ENCODE data around the gene FBXL7.

The FBXL7 gene

GRCh38 chr5:15585841-15586591 is 86.0 kb downstream of the FBXL7 start:
- no peak for DNase-seq

- DNase-seq = no peak
Observed at GRCh38 chr5:15587916-15588315, 87.9 kb downstream of the FBXL7 start.

GRCh38 chr5:15592728-15593127 is 92.7 kb downstream of the FBXL7 start:
- DNase-seq = no peak

DNA sequence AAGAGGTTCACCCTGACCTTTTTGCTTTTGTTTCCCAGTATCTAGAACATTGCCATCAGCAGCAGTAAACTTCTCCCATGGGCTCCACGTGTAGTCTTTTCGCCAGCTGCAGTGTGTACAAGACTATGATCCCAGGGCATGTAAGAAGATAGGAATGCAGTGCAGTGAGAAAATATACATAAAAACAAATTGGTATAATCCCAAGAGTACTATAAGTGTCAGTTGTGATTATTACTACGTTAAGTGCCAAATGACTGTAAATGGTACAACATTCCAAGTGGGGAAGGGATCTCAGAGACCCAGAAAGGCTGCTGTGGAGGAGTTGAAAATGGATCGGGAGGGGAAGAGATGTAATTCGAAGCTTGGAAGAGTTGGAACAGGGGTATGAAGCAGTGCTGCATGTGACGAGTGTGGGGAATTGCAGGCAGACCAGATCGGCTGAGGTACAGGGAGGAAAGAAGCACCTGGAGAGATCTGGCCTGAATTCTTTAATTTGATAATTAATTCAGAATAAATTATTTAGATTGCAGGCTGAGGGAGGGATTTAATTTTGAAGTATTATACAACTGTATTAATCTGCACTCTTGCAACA is 95.1 kb downstream of the FBXL7 start:
- DNase-seq = no peak

DNA sequence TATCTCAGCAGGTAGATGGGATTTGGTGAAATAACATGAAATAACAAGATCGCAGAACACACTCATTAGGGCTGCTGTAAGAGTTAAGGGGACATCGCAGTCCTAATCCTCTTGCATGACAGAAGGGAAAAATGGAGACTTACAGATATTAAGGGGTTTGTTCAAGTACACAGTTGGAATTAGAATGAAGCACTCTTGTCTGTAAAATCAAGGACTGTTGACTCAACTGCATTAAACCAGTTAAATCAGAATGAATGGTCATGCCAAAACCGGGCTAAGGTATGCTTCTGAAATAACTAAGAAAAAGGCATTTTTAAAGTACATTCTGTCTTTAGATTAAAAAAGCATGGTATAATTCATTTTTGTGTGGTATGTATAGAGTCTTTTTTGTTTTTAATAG is 95.9 kb downstream of the FBXL7 start:
- no peak for DNase-seq

- no peak for DNase-seq
Observed at GRCh38 chr5:15596936-15597335, 97.0 kb downstream of the FBXL7 start.

DNA sequence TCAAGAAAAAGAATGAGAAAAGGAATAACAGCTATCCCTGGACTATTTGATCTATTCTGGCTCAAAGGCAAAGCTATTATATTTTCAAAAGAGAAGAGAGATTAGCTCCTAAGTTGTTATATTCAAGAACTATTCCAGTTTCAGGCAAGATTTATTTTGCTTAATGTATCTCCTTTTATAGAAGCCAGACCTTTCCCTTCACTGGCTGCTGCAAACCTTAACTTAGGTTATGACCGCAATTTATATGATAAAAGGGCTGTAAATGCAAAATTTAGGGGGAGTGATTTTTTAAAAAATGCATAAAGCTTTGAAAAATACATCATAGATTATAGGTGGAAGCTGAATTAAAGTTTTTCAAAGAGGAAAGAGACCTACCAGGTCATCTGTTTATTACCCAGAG is 97.8 kb downstream of the FBXL7 start:
- no peak for DNase-seq

DNA sequence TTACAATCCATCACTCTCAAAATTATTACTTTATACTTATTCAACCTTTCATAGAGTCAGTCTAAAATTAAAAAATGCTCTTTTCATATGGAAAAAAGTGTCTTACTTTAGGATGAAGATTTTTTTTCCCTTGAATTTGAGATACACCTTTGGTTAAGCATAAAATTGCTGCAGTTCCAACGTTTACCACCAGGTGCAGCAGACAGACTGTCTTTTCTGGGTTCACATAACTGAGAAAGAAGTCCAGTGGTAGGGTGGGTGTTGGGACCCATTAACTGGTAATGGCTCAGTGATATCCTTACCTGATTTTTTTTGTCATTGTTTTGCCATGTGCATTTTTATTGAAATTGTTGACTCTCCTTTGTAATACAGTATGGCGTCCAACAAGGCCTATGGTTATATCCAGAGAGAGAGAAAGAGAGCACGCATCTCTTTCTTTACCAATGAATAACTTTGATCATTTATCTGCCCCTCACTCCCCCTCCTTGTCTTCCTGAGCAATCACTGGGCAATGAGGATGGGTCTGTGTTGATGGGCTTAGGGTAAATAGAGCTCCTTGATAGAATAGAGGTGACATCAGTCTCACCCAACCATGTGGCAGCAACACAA is 98.4 kb downstream of the FBXL7 start:
- no peak for DNase-seq

- no peak for DNase-seq
Observed at GRCh38 chr5:15600035-15600434, 100.1 kb downstream of the FBXL7 start.

DNA sequence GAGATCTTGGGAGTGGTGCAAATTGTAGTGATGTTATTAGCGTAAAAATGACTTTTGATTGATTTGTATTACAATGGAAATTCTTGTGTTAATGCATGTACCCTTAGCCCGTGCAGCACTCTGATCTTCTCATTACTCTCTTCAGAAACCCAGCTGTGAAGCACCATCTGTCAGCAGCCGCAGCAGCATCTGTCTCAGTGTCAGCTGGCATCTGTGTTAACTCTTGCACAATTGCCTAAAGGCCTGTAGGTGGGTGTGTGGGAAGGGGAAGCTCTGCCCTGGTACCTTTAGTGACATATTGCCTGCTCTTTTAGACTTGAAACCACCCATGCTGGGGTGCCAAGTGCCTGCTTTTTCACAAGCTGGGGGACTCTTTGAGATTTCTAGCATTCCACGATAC is 101.3 kb downstream of the FBXL7 start:
- no peak for DNase-seq

- DNase-seq = no peak
Observed at GRCh38 chr5:15601853-15602252, 101.9 kb downstream of the FBXL7 start.

DNA sequence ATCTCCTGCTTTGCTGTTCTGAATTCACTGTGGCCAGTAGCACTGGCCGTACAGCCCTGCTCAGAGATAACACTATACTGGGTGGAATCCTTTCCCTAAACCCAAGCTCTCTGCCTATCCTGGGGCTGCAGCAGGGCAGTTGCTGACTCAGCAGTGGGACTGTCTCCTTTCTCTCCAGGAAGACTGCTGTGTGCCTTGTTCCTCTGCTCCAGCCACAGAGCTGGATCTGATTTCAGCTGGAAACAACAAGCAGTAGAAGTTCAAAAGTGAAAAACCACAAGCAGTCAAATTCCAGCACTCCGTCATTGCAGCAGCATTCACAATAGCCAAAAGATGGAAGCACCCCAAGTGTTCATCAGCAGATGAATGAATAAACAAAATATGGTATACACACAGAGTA is 105.0 kb downstream of the FBXL7 start:
- no peak for DNase-seq

DNA sequence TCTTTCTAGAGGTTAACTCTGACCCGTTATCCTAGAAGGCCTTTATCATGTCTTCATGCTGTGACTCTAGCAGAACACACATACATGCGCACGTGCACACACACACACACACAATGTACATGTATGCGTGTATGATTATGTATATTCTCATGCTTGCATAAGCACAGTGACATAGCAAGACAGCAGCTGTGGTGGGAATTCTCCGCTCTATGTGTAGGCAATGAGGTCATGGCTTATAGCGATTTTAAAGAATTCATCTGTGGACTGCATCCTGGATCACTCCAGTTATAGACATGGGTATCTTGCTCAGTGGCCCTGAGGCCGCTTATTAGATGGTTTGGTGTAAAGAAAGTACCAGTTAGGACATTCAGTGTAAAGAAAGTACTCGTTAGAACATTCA is 106.2 kb downstream of the FBXL7 start:
- DNase-seq = no peak

DNA sequence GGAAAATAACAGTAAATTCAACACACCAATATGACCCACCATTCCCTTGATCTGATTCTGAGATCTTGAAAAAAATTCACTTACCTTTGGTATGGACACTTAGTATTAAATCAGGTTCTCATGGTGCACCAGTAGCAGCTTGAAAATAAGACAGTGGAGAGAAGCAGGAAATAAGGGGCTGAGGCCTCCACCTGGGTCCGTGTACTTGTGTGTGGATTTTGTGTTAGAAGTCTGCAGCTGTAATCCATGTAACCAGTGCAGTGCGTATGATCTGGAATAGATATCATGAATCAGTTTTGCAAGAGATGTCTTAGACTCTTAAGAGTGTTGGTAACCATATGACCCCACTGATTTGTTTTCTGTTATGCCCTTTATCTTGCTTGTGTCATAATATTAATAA is 107.1 kb downstream of the FBXL7 start:
- no peak for DNase-seq

DNA sequence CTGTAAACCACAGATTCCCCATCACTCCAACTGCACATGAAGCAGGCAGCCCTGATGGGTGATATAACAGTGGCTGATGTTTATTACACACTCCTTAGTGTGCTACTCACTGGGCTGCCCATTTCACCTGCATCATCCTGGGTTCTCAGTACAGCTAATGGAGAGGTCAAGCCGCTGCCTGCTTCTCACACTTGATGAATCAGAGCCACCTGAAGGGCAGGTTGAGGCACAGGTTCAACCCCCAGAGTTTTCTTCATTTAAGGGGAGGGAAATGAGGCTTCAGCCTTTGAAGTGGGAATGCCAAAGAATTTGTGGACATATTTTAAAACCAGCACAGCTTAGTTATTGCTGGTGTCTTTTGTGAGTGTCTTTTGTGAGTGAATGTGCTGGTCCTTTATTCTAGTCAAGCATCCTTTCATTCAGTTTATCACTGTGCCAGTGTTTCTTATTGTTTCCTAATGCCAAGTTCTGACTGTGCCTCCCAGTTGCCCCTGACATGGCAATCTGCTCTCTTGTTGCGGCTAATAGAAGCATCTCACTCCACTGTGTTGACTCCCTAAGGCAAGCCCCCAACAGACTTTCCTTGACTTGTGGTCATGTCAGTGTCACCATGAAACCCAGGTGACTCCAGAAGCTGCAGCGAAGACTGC is 109.2 kb downstream of the FBXL7 start:
- DNase-seq = no peak

GRCh38 chr5:15610216-15610615 is 110.2 kb downstream of the FBXL7 start:
- no peak for DNase-seq

GRCh38 chr5:15611008-15611407 is 111.0 kb downstream of the FBXL7 start:
- DNase-seq = no peak

DNA sequence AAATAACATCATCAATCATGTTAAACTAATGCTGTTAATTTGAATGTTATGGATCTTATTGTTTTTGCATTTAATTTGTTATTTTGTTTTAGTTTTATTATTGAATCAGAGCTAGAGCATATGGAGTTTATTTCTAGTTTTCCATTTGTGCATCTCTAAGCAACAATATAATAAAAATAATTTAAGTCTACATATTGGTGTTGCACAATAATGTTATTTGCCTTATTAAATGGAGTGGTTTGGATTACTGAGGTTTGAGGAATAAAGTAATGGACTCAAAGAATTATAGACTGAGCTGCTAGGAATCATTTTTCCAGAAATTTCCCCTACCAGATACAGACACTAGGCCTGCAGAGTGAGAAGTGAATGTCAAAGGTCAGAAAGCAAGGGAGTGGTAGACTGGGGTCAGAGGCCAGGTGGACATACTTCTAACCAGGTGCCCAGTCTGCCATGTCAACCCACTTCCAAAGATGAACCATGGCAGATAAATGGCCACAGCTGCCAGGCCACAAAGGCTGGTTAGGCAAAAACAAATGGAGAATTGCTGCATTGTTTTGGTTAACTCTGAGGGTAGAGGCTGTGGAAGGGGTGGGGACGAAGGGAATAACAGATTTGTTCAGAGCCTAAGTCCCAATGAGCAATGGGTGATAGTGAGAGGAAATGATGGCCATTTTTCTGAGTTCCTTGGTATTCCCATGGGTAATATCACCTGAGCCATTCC is 113.1 kb downstream of the FBXL7 start:
- no peak for DNase-seq

- no peak for DNase-seq
Observed at GRCh38 chr5:15614679-15615078, 114.7 kb downstream of the FBXL7 start.

- DNase-seq = no peak
Observed at GRCh38 chr5:15615859-15616258, 115.9 kb downstream of the FBXL7 start.

DNA sequence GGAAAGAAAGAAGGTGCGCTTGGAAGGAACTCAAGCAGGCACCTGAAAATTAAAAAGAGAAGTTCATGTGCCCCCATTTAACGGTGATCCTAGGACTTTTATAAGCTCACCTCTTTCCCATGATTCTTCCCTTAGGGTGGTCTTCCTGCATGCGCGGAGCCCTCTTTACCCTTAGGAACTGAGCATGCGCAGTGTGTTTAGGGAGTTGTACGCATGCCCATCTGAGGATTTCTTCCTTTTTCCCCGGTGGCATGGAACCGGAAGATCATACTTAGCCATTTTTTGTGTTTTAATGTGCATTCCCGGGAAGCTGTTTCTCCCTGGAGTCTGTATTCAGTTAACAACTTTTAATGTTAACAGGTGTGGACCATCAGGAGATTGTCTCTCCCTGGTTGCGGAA is 119.0 kb downstream of the FBXL7 start:
- DNase-seq = no peak

DNA sequence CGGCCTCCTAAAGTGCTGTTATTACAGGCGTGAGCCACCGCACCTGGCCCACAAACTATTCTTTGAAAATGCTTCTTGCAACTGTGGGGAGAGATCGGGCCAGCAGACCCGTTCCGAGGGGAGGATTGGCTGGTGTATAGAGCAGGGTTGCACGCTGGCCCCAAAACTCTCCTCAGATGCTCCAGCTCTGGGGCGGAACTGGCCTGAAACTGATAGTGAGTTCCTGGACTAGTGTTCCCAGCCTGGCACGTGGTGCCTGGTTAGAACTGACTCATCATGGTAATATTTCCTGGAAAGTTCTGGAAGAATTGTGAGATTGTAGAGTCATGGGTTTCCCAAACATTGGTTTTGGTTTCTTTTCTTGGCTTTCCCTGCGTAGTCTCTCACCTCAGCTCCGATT is 120.5 kb downstream of the FBXL7 start:
- DNase-seq = no peak

- no peak for DNase-seq
Observed at GRCh38 chr5:15621094-15621493, 121.1 kb downstream of the FBXL7 start.
